ENCODE measurements around the gene FBN2.

DNA sequence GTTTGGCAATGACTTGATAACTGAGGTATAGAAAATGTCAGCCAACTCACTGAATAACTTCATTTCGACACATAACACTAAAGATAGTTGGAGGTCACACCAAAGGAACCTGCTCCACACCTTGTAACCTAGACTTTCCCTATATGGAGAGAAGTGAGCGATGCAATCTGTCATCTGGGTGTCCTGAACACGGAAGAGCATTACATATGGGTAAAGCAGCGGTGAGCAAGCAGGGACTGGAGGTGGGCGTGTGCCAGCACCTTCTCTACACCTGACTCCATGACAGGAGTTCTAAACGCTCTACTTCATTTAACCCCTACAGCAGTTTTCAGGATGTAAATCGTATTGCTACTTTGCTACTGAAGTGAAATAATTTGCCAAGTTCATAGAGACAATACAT is 301.7 kb downstream of the FBN2 start:
- no peak for TF ChIP-seq POLR2A (IDR thresholded peaks at IDR 0.05)
- TF ChIP-seq, protein P1, sequence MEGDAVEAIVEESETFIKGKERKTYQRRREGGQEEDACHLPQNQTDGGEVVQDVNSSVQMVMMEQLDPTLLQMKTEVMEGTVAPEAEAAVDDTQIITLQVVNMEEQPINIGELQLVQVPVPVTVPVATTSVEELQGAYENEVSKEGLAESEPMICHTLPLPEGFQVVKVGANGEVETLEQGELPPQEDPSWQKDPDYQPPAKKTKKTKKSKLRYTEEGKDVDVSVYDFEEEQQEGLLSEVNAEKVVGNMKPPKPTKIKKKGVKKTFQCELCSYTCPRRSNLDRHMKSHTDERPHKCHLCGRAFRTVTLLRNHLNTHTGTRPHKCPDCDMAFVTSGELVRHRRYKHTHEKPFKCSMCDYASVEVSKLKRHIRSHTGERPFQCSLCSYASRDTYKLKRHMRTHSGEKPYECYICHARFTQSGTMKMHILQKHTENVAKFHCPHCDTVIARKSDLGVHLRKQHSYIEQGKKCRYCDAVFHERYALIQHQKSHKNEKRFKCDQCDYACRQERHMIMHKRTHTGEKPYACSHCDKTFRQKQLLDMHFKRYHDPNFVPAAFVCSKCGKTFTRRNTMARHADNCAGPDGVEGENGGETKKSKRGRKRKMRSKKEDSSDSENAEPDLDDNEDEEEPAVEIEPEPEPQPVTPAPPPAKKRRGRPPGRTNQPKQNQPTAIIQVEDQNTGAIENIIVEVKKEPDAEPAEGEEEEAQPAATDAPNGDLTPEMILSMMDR (IDR thresholded peaks at IDR 0.05) = no peak
